Measurements from ENCODE around the gene PRELP.

PRELP gene

DNA sequence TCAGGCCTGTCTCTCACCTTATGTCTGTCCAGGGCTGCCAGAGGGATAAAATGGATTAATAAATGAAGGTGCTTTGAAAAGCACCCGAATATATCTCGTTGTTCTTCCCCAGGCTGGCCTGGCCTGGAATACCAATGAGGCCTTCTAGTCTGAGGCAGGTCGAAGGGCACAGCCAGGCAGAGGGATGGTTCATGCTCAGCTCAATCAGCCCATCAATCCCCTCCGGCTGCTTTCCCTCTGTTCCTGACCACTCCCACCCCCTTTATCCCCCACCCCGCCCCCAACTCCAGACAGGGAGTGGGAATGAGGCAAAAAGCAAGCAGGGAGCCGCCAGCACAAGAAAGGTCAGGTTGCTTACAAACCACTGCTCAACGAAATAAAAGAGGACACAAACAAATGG, 40.0 kb upstream of the PRELP start:
- in situ Hi-C loops (cut with MboI; ENCODE audit: low pct_unique_long_range_greater_than_20kb, low sequenced_read_pairs, unreplicated experiment) = no loop called here
- no peak for TF ChIP-seq CTCF (IDR thresholded peaks at IDR 0.05; ENCODE audit: extremely low read depth, insufficient read depth, missing control alignments)
- no peak for DNase-seq (ENCODE audit: low spot score)

GRCh38 chr1:203437696-203438315, 37.8 kb upstream of the PRELP start:
- in situ Hi-C loops (cut with MboI; ENCODE audit: low pct_unique_long_range_greater_than_20kb, low sequenced_read_pairs, unreplicated experiment) = no loop called here
- no peak for TF ChIP-seq CTCF (IDR thresholded peaks at IDR 0.05; ENCODE audit: extremely low read depth, insufficient read depth, missing control alignments)
- DNase-seq (ENCODE audit: low spot score) = no peak

- no peak for TF ChIP-seq CTCF (IDR thresholded peaks at IDR 0.05; ENCODE audit: extremely low read depth, insufficient read depth, missing control alignments)
- in situ Hi-C loops (cut with MboI; ENCODE audit: low pct_unique_long_range_greater_than_20kb, low sequenced_read_pairs, unreplicated experiment) = no loop called here
- no peak for DNase-seq (ENCODE audit: low spot score)
Measured at GRCh38 chr1:203439131-203439730, 36.4 kb upstream of the PRELP start.

- TF ChIP-seq CTCF (IDR thresholded peaks at IDR 0.05; ENCODE audit: extremely low read depth, insufficient read depth, missing control alignments) = peak; percentile 49
- peak; percentile 48 for DNase-seq (ENCODE audit: low spot score)
- in situ Hi-C loops (cut with MboI; ENCODE audit: low pct_unique_long_range_greater_than_20kb, low sequenced_read_pairs, unreplicated experiment) = no loop called here
Measured at GRCh38 chr1:203440771-203441170, 34.8 kb upstream of the PRELP start.

DNA sequence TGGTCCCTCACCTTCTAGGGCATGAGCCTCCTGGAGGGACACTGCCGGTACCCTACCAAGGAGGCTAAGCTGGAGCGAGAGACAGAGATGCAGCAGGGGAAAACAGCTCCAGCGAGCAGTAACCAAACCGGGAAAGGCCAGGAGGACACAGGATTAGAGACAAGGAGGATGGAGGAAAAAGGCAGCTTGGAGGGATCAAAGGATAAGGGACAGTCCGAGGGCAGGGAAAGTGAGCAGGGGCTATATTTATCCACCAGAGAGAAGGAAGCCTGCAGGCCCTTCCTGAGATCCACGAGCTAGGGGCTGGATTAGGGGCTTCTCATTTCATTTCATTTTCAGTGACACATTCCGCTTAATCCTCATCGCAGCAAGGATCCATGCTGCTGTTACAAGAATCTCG, 33.8 kb upstream of the PRELP start:
- DNase-seq (ENCODE audit: low spot score) = no peak
- TF ChIP-seq CTCF (IDR thresholded peaks at IDR 0.05; ENCODE audit: extremely low read depth, insufficient read depth, missing control alignments) = no peak
- in situ Hi-C loops (cut with MboI; ENCODE audit: low pct_unique_long_range_greater_than_20kb, low sequenced_read_pairs, unreplicated experiment) = no loop called here

GRCh38 chr1:203442821-203443220, 32.8 kb upstream of the PRELP start:
- TF ChIP-seq CTCF (IDR thresholded peaks at IDR 0.05; ENCODE audit: extremely low read depth, insufficient read depth, missing control alignments) = no peak
- in situ Hi-C loops (cut with MboI; ENCODE audit: low pct_unique_long_range_greater_than_20kb, low sequenced_read_pairs, unreplicated experiment) = no loop called here
- DNase-seq (ENCODE audit: low spot score) = no peak
